KMS-11 (cell line): Measurements from ENCODE around the gene MAMDC4.
"Not testable (repeated sequence)": the region's sequence is repeated elsewhere in the genome, so short reads cannot be mapped to it uniquely, and the experiment has no call there.

Source experiments
- H2AFZ ChIP-seq: fragments of 200-600 bp; sonication (generic); 2 replicates; pipeline ENCODE4 v1.6.1; 2016; ENCODE audit warnings: antibody characterized with exemption, mixed run types, low read depth
- H3K27ac ChIP-seq: fragments of 200-600 bp; sonication (generic); 2 replicates; pipeline ENCODE4 v1.6.1; 2016; ENCODE audit warnings: mild to moderate bottlenecking, mixed run types
- H3K27me3 ChIP-seq: fragments of 200-600 bp; sonication (generic); 2 replicates; pipeline ENCODE4 v1.6.1; 2017; ENCODE audit warnings: mild to moderate bottlenecking, low read depth, mixed run types, moderate library complexity; ENCODE audit not compliant: insufficient read depth
- H3K36me3 ChIP-seq: fragments of 200-600 bp; sonication (generic); 2 replicates; pipeline ENCODE4 v1.6.1; 2017; ENCODE audit warnings: mild to moderate bottlenecking, mixed run types; ENCODE audit not compliant: insufficient read depth
- H3K4me1 ChIP-seq: fragments of 200-600 bp; sonication (generic); 2 replicates; pipeline ENCODE4 v1.6.1; 2016; ENCODE audit warnings: mild to moderate bottlenecking, low read depth, mixed run types; ENCODE audit not compliant: poor library complexity, severe bottlenecking
- H3K4me2 ChIP-seq: fragments of 200-600 bp; sonication (generic); 2 replicates; pipeline ENCODE4 v1.7.0; 2016; ENCODE audit warnings: mild to moderate bottlenecking, mixed run types
- H3K4me3 ChIP-seq: fragments of 200-600 bp; sonication (generic); IDR thresholded peaks from 2 replicates; pipeline ENCODE4 v1.6.1; 2017; ENCODE audit warnings: low read depth, low read length, mixed read lengths; ENCODE audit not compliant: insufficient read depth
- H3K79me2 ChIP-seq: fragments of 200-600 bp; sonication (generic); 2 replicates; pipeline ENCODE4 v1.6.1; 2016; ENCODE audit warnings: low read depth, mixed run types; ENCODE audit not compliant: insufficient read depth
- H3K9ac ChIP-seq: fragments of 200-600 bp; sonication (generic); 2 replicates; pipeline ENCODE4 v1.6.1; 2016; ENCODE audit warnings: mild to moderate bottlenecking, mixed run types
- H4K20me1 ChIP-seq: fragments of 200-600 bp; sonication (generic); 2 replicates; pipeline ENCODE4 v1.6.1; 2016; ENCODE audit warnings: mild to moderate bottlenecking, mixed run types; ENCODE audit not compliant: insufficient read depth
- CTCF ChIP-seq: fragments of 200-600 bp; sonication (generic); conservative IDR thresholded peaks from 2 replicates; pipeline ENCODE4 v1.6.1; 2017; ENCODE audit warnings: low read depth, mild to moderate bottlenecking, antibody characterized with exemption, low read length, moderate library complexity, mixed read lengths

The MAMDC4 gene

GRCh38 chr9:136840877-136841645 lies 11.1 kb upstream of the MAMDC4 start:
- Histone ChIP-seq H3K27me3 (no peaks in the 10 kb centered on the region), H3K9ac (no peak overlapping the region), H2AFZ (no peak overlapping the region), H3K4me2 (peak overlapping the region; percentile 42; the same call in 1 of the 2 replicates), H3K27ac (no peak overlapping the region), H3K79me2 (no peaks in the 10 kb centered on the region), H3K36me3 (no peaks in the 10 kb centered on the region), H4K20me1 (no peaks in the 10 kb centered on the region), H3K4me3 (no peak overlapping the region), H3K4me1 (peaks cover 29% of the 10 kb centered on the region)
- TF ChIP-seq CTCF: no peak

- not testable (repeated sequence) for H3K36me3 ChIP-seq, H4K20me1 ChIP-seq, H3K79me2 ChIP-seq, H3K4me3 ChIP-seq, H3K27ac ChIP-seq, H3K27me3 ChIP-seq, H3K9ac ChIP-seq, H2AFZ ChIP-seq
- H3K4me1 ChIP-seq: peaks cover 29% of the 10 kb centered on the region
- H3K4me2 ChIP-seq: peak overlapping the region; percentile 42; the same call in 1 of the 2 replicates
Observed at GRCh38 chr9:136841646-136842379, 10.3 kb upstream of the MAMDC4 start.

- not testable (repeated sequence) for H3K36me3 ChIP-seq, H3K27me3 ChIP-seq, H4K20me1 ChIP-seq, H3K4me3 ChIP-seq, H3K79me2 ChIP-seq, H3K9ac ChIP-seq, H2AFZ ChIP-seq
- peaks cover 29% of the 10 kb centered on the region for H3K4me1 ChIP-seq
- peak within 1 kb of the TSS; percentile 69 for H3K4me2 ChIP-seq
- H3K27ac ChIP-seq: peak within 1 kb of the TSS; percentile 57
- peak; percentile 84 for TF ChIP-seq CTCF
Observed at GRCh38 chr9:136842380-136842948, 9.7 kb upstream of the MAMDC4 start, which contains the start of gene AJM1. Gene AJM1 (plus strand): TSS chr9:136842478. CDS start chr9:136844415, 1,937 bp downstream.

- H3K4me3 ChIP-seq, H3K9ac ChIP-seq, H3K36me3 ChIP-seq, H4K20me1 ChIP-seq, H3K79me2 ChIP-seq, H2AFZ ChIP-seq, H3K27me3 ChIP-seq: not testable (repeated sequence)
- Histone ChIP-seq H3K4me1 (peaks cover 29% of the 10 kb centered on the region), H3K4me2 (peak overlapping the region; percentile 69), H3K27ac (peak overlapping the region; percentile 57)
Observed at GRCh38 chr9:136843159-136843800, 8.9 kb upstream of the MAMDC4 start.
